GM21529 (cell line): ENCODE results near the gene DENND2C.

ENCODE experiments used
- ATAC-seq: cut with Tn5 transposase; IDR thresholded peaks from one replicate; pipeline ENCODE4 v1.9.1; 2021; ENCODE audit not compliant: unreplicated experiment

Gene DENND2C

GRCh38 chr1:114669562-114670082 is at the start of gene DENND2C:
TSS of gene DENND2C (minus strand) at chr1:114670049. CDS start at chr1:114625984, 44,065 bp downstream.
- ATAC-seq, result peak; percentile 63

- ATAC-seq, result no peak
Observed at GRCh38 chr1:114719424-114719787, 49.6 kb upstream of the DENND2C start.

- no peak for ATAC-seq
Observed at GRCh38 chr1:114718661-114719423, 49.0 kb upstream of the DENND2C start.

GRCh38 chr1:114716304-114717170 is 46.7 kb upstream of the DENND2C start, which contains the start of gene NRAS:
TSS of gene NRAS (minus strand) at chr1:114716771. CDS start at chr1:114716160, 611 bp downstream.
- ATAC-seq, result peak; percentile 88

GRCh38 chr1:114715952-114716303 is 46.1 kb upstream of the DENND2C start:
- ATAC-seq, result no peak

- ATAC-seq, result no peak
Observed at GRCh38 chr1:114712977-114713376, 43.1 kb upstream of the DENND2C start.

GRCh38 chr1:114710360-114710759 is 40.5 kb upstream of the DENND2C start:
- ATAC-seq, result no peak

GRCh38 chr1:114707604-114708003 is 37.8 kb upstream of the DENND2C start:
- no peak for ATAC-seq

- ATAC-seq, result no peak
Observed at GRCh38 chr1:114703242-114703641, 33.4 kb upstream of the DENND2C start.

GRCh38 chr1:114702737-114703136 is 32.9 kb upstream of the DENND2C start:
- no peak for ATAC-seq

GRCh38 chr1:114701931-114702330 is 32.1 kb upstream of the DENND2C start:
- ATAC-seq, result no peak

- no peak for ATAC-seq
Observed at GRCh38 chr1:114700036-114700600, 30.3 kb upstream of the DENND2C start.

- ATAC-seq, result no peak
Observed at GRCh38 chr1:114696810-114697209, 27.0 kb upstream of the DENND2C start.

GRCh38 chr1:114695430-114696058 is 25.7 kb upstream of the DENND2C start, which contains the start of gene AMPD1:
TSS of gene AMPD1 (minus strand) at chr1:114695546. CDS start at chr1:114695471, 75 bp downstream.
- no peak for ATAC-seq

- no peak for ATAC-seq
Observed at GRCh38 chr1:114694540-114695310, 24.9 kb upstream of the DENND2C start.

- no peak for ATAC-seq
Observed at GRCh38 chr1:114692947-114693346, 23.1 kb upstream of the DENND2C start.

GRCh38 chr1:114691061-114691460 is 21.2 kb upstream of the DENND2C start:
- no peak for ATAC-seq

- no peak for ATAC-seq
Observed at GRCh38 chr1:114690148-114690547, 20.3 kb upstream of the DENND2C start.

GRCh38 chr1:114688526-114688925 is 18.7 kb upstream of the DENND2C start:
- no peak for ATAC-seq

GRCh38 chr1:114685851-114686250 is 16.0 kb upstream of the DENND2C start:
- no peak for ATAC-seq
